AG09309 (cell line): ENCODE data around the gene TESPA1.
"Not testable (repeated sequence)": the region's sequence is repeated elsewhere in the genome, so short reads cannot be mapped to it uniquely, and the experiment has no call there.

Experiments used
- DNase-seq: peaks from one replicate; pipeline ENCODE4 v3.0.0-alpha.2; 2010; ENCODE audit warnings: low read depth
- H3K4me3 ChIP-seq: 2 replicates; pipeline ENCODE4 v1.5.1; 2011; ENCODE audit warnings: mild to moderate bottlenecking, low read depth, low read length, moderate library complexity; ENCODE audit not compliant: control insufficient read depth
- CTCF ChIP-seq: IDR thresholded peaks from 2 replicates; pipeline ENCODE4 v1.5.1; 2011; ENCODE audit warnings: mild to moderate bottlenecking, low read depth, low read length, inconsistent platforms; ENCODE audit not compliant: insufficient read depth, control insufficient read depth; ENCODE audit errors: missing control alignments

TESPA1 gene

GRCh38 chr12:54993181-54993835 lies 8.7 kb upstream of the TESPA1 start:
- DNase-seq: peak; percentile 17
- no peak overlapping the region for H3K4me3 ChIP-seq
- peak; percentile 76 for TF ChIP-seq CTCF

GRCh38 chr12:54991991-54992375 lies 7.4 kb upstream of the TESPA1 start:
- no peak for DNase-seq
- no peak for TF ChIP-seq CTCF
- no peak overlapping the region for H3K4me3 ChIP-seq

DNA sequence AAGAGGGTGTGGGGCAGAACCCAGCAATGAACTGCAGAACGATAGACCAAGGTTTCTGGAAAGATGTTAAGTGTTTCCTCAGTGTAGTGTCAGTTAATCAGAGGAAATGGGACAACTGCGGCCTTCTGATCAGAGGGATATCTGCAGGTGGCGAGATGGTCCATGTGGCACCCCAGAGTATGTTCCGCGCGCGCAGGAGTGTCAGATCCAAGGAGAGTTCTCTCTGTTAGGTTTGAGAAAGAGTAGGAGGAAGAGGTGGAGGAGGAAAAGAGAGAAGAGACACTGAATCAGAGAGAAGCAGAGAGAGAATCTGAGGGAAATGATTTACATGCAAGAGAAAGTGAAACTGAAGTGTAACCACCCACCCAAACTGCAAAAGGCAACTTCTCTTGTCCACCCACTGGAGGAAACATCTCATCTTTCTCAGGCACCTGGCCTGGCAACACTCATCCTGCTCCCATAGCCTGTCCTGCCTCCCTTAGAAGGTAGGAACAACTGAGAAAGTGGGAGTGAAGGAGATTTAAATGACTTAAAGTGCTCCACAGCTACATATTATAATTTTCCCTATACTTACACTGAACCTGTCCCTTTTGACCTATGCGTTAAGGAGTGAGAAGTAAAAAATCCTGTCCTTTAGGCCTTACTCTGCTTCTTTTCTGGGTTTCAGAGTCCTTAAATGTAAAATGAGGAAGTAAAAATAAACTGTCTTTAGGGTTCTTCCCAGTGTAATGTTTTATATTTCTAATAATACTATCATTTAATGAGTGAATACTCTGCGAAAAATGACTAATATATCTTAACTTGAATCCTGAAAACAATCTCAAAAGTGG lies 6.8 kb upstream of the TESPA1 start:
- no peak for TF ChIP-seq CTCF
- no peak overlapping the region for H3K4me3 ChIP-seq
- no peak for DNase-seq

DNA sequence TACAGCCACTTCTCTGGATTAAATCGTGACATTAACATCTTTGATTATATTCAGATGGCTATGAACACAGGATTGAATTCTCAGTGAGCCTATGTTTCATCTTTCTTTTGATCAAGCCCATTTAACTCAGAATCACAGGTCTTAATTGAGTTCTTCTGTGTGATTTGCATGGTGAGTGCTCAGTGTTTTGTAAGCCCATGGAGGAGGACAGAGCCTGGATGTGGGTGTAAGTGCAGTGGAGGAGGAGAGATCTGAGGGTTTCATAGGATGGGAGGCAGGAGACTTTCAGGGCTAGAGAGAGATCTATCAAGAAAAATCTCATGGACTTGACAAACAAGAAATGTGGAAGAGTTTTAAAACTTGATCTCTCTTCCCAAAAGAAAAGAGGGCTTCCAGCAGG lies 5.3 kb upstream of the TESPA1 start:
- no peak overlapping the region for H3K4me3 ChIP-seq
- no peak for TF ChIP-seq CTCF
- DNase-seq: no peak

GRCh38 chr12:54988402-54989054 lies 4.0 kb upstream of the TESPA1 start:
- DNase-seq: no peak
- TF ChIP-seq CTCF: no peak
- H3K4me3 ChIP-seq: no peak overlapping the region

DNA sequence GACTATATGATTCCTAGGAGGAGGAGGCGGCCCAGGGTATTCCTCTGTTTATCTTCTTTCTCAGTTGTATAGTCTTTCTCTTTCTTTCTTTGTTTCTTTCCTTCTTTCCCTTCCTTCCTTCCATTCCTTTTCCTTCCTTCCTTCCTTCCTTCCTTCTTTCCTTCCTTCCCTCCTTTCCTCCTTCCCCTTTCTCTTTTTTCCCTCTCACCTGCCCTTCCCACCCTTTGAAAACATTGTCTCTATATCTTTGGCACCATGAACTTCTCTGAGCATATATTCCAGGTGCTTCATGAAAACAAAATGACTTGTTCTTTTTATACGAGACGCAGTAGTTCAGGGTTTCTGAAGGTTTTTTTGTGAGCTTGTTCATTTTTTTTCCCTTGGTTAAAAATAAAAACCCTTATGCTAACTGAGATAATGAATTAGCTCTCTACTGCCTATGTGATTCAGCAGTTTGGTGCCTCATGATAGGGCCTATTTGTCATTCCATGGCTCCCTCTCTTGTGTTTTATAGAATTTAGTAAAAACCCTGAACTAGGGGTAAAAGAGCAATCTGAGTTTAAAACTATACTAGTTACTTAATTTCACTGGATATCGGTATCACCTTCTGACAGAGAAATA lies 3.2 kb upstream of the TESPA1 start:
- DNase-seq: no peak
- H3K4me3 ChIP-seq: no peak overlapping the region
- TF ChIP-seq CTCF: no peak

- H3K4me3 ChIP-seq, DNase-seq: not testable (repeated sequence)
These were observed 2.2 kb upstream of the TESPA1 start for GRCh38 chr12:54986773-54987172.
